ENCODE data around the gene AKAP7.

The AKAP7 gene

DNA sequence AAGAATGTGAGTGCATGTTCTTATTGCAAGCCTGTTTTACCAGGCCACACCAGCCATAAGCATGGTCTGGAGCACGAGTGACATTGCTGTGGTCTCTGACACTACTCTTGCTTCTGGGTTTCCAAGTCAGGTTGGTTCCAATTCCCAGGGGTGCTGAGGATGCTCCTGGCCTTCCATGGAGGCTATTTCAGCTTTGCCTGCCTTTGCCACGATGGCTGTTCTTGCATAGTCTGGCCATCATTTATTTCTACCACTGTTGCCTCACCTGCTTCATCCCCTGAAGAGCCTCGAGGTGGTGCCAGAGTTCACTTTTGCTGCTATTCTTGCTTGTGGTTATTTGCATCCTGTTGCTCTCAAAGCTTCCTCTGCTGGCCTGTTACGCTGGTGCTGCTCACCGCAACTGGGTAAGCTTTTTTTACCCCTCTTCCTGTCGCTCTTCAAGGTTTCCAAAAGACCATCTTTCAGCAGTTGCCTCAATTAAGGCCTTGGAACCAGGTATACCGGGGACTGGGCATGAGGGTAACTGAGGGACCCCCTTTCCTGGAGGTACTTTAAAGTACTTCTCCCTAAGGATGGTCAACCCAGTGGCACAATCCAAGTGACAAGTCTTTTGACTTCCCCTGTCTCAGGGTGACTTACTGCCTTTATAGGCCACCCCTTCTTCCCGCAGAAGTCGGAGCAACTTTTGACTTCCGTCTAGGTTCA lies 64.5 kb downstream of the AKAP7 start:
- peak; percentile 55 for DNase-seq (ENCODE audit: low read depth)

DNA sequence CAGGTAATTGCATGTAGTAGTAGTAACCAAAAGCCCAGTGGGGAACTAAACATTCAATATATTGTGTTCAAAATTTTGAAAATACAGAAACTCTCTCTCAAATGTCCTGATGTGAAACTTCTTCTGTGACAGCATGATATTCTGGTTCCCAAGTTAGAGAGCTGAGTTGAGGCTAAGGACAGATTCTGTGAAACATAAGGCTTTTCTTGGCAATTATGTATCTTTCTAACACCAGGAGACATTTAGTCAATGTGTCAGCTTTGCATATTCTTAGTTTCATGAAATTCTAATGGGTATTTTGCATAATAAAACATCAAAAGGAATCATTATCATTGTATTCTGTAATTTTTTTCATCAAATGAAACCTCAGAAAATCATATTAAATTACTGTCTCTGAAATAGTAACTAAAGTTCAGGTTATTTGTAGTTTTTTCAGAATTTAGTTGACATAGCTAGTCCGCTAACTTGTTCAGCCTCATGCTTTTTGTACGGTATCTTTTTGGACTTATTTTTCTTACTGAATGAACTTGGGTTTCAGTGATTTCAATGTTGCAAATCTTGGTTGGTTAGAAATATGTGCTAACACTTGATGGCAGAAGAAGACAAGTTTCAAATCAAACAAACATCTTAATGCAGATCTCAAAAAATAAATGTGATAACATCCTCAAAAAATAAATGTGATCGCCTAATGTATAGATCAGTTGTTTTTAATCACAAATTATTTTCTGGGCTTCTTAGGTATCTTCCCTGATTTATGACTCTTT lies 70.4 kb downstream of the AKAP7 start:
- DNase-seq (ENCODE audit: low read depth): no peak

DNA sequence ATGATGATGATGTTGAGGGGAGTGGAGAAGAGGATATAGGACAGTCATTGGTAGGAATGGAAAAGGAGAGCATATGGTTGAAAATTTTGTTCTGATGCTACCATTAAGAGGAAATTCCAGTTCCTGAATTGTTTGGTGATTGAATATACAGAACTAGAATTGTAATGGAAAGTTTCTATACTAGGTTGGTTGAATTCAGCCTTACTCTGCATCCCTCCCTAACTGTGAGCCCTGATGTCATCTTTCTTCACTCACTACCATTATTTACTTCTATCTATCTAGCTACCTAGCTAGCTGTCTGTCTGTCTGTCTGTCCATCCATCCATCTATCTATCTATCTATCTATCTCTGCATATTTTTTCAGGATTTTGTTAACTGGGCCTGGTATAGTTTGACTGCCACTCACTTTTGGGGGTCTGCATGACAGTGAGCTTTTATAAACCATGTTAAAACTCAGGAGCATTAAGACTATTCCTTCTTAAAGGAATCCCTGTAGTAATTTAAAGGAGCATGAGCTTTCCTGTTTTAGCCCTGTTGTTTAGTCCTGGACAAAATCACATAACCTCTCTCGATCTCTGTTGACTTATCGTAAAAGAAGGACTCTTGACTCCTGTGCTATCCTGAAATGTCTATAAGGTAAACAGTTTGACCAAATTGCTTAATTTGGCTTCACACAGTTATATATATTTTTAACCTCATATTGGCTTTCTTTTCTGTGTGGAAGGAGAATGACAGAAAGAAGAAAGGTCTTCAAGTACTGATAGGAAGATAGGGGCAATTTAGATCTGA lies 71.4 kb downstream of the AKAP7 start:
- no peak for DNase-seq (ENCODE audit: low read depth)

DNA sequence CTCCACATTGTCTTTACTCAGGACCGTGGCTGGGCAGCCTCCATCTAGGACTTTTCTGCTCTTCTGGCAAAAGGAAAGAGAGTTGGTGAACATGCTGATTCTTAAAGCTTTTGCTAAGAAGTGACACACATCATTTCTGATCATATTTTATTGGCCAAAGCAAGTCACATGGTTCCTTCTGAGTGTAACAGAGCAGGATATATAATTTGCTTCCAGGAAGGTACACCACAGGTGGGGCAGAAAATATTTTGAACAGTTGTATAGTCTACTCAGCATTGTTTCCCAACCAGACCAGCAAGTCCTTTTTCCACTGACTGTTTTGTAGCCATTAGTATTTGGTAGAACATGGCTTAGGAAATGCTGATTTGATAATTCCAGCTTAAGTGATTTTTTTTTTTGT lies 73.5 kb downstream of the AKAP7 start:
- no peak for DNase-seq (ENCODE audit: low read depth)

DNA sequence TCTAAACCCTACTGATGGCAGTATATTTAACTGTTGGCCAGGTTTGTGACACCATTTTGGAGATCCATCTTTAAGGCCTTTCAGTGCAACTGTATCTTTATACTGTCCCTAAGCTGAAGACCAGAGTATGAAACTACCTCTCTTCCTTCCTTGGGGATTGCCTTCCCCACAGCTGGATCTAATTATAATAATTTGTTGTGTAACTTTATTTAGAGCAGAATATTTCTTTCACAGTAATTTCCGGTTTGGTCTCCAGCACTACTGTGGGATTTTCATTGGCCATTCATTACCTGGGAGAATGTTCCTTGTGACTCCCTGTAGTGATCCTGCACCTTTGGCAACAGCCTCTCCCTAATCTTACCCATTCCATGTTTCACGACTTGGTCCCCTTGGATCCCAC lies 75.2 kb downstream of the AKAP7 start:
- DNase-seq (ENCODE audit: low read depth): no peak

DNA sequence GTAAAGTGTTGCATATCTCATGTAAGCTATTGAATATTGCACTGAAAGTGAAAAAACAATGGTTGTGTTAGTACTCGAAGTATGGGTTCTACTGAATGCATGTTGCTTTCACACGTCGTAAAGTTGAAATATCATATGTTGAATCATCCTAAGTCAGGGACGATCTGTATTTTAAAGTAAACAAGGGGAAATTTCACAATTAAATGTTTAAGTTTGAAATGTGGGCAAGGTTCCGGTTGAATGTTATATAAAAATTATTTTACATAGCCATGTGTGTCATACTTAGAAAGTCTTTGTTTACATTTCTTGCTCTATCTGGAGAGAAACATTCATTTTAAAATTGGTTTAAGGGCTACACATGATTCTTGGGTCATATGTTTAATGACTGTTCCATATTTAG lies 76.8 kb downstream of the AKAP7 start:
- no peak for DNase-seq (ENCODE audit: low read depth)

DNA sequence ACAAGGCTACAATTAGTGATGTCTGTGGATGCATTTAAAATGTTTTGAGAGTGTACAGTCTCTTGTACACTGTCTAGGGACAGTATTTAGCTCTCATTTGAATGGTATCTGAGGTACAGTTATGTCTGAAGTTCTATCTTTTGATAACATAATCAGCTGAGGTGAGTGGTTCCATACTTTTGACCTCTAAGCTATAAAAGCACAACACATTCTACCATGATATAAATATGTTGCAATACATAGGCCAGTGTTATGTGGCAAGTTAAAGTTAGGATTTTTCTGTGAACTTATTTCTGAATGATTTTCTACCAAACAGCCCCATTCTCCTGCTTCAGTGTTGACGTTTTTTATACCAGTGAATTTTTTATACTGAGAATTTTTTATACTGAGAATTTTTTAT lies 77.6 kb downstream of the AKAP7 start:
- DNase-seq (ENCODE audit: low read depth): no peak

DNA sequence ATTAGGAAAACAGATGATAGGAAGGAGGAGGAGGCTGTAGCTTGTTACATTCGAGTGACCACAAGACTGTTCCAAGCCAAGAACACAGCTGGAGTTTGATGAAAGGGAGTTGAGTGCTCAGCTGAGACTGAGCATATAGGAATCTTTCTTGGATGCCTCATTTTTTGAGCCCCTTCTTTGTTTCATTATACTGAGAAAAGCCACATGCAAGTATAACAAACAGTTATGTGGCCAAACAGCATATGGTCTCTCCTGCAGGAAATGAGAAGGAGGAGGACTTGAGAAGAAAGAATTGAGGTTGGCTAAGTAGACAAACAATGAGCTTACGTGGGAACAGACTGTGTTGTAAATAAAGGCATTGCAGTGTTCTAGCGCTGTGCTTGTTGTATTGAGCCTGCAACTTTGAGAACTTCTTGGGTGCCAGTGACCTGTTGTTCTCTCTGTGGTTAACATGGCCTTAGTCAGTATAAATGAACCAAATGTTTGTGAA lies 78.3 kb downstream of the AKAP7 start:
- no peak for DNase-seq (ENCODE audit: low read depth)

DNA sequence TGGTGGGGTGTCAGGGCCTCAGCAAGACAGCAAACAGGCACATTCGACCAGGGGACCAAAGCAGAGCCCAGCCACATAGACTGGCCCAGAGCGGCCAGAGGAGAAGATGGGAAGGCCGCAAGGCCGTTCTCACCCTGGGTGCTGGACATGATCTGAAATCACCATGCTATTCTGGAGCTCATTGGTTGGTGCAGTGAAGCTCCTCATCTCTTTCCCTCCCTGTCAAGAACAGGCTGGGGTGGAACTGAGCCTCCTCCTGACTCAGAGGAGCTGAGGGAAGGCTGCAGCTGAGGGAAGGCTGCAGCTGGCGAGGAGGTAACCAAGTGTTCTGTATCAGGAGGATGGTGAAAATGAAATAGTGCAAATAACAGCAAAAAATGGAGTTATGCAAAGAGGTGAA lies 80.0 kb downstream of the AKAP7 start:
- DNase-seq (ENCODE audit: low read depth): no peak

DNA sequence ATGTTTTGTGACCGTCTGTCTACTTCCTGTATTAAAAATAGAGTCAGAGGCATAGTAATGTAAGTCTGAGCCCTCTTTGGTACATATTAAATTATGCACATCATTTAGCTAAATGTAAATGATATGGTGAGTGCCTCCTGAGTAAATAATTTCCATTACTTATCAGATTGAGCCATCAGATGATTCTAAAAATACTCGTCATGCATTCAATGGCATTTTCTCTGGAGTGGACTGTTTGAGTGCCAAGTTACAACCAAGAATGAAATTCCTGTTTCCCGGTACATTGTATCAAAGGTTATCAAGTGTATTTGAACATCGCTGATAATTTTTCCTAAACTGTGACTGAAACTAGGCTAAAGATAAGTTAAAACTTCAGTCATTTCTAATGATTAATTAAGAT lies 81.0 kb downstream of the AKAP7 start:
- DNase-seq (ENCODE audit: low read depth): no peak

DNA sequence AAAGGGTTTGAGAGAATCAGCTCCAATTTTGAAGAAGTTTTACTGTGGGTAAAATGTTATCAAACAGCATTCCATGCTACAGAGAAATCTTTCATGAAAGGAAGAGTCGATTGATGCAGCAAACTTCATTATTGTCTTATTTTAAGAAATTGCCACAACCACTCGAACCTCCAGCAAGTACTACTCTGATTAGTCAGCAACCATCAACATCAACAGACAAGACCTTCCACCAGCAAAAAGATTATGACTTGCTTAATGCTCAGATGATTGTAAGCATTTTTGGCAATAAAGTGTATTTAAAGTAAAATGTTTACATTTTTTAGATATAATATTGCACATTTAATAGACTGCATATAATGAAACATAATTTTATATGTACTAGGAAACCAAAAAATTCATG lies 87.5 kb downstream of the AKAP7 start:
- no peak for DNase-seq (ENCODE audit: low read depth)

DNA sequence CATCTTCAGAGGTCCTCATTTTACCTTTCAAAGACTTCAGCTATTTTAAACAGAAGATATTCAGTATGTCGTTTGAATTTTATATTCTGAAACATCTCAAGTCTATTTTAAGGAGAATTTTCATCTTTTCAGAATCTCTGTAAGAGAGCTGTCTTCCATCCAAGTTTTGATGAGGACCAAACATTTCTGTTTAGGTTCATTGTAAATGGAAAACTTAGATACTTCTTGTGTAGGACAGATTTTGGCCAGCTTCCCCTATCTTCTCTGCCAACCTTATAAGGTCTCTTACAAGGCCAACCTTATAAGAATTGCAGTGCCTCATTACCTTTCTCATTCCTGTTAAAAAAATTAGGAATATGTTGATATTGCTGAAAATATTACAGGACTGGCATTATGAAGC lies 88.1 kb downstream of the AKAP7 start:
- no peak for DNase-seq (ENCODE audit: low read depth)

DNA sequence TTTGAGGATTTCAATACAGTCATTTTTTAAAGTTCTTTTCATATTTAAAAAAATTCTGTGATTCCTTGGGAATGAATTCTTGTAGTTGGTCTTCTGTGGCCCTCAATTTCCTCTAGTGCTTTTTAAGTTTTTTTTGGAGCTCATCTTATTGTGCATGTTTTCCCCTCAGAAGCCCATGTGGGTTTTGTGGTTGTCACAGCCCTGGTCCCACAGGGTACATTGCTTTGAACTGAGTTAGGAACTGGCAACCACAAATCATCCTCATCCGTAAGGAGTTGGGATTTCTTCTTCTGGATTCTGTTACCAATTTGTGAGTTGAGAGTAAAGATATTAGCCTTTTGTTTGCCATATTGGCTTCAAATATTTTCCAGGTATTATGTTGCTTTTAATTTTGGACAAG lies 89.9 kb downstream of the AKAP7 start:
- DNase-seq (ENCODE audit: low read depth): no peak

DNA sequence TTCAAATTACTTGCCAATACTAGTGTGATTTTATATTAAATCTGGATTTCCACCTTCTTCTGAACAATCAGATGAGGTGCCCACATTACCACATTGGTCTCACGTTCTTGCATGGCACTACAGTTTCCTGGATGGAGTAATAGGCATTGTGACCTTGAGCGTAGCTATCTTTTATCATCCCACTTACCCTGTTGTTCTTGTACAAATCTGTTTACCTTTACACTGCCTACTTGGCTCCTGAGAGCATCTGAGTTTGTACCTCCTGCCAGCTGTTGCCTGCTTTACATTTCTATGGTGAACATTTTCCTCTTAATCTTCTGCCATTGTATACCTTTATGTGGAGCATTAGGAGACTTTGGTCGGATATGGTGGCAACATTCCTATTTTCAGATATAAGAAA lies 90.7 kb downstream of the AKAP7 start:
- no peak for DNase-seq (ENCODE audit: low read depth)

DNA sequence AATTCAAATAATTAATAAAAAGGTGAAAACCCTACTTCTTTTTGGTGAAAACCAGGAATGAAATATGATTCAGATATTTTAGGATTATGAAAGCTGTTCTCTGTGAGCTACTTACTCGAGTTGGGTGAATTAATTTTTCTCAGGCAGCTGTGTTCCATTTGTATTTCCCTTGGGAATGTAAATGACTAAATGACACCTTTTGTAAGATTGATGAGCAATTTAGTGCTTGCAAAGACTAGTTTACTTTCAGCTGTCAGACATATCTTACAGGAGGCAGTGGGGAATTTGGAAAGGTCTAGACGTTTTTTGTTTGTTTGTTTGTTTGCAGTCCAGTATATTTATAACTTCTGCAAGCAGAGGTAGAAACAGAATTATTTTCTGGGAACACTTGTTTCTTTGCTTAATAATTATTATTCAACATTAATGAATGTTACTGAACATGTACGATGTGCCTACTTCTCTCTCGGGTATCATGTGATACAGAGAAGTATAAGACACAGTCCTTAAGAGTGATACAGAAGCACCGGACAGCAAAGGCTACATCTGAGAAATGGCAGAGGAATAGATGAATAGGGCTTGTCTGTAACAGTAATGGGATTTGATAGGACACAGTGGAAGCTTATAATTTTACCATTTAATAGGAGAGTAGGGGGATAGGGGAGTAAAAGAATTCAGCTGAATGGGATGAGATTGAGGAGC lies 91.3 kb downstream of the AKAP7 start:
- no peak for DNase-seq (ENCODE audit: low read depth)

DNA sequence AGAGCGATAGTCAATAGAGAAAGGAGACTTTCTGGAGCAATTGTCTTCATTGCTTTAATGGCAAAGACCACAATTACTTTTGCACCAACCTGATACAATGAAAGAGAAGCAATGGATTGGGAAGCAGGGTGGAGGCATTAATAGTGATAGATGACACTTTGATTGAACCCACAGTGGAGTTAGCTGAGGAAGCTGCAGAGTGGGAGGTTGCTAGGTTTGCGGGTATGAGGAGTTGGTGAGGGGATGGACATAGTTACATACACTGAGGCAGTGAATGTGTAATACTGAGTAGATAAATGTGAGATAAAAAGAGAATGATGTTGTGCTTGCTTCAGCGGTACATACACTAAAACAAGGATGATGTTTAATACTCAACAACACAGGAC lies 91.9 kb downstream of the AKAP7 start:
- no peak for DNase-seq (ENCODE audit: low read depth)

DNA sequence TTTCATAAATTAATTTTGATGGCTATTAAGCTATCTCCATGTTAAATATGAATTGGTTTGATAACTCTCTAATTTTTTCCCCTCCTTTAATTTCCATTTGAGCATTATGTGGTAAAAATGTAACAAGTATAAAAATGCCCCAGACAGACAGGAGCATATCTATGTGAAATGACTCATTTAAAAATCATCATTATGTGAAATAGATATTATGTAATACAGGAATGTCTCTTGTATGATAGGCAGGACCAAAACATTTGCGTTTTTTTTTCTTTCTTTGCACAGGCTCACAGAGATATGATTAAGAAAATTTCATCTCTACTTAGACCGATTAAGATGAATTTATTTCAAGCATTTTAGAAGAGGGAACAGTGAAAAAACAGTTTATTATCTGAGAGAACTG lies 95.8 kb downstream of the AKAP7 start:
- no peak for DNase-seq (ENCODE audit: low read depth)

DNA sequence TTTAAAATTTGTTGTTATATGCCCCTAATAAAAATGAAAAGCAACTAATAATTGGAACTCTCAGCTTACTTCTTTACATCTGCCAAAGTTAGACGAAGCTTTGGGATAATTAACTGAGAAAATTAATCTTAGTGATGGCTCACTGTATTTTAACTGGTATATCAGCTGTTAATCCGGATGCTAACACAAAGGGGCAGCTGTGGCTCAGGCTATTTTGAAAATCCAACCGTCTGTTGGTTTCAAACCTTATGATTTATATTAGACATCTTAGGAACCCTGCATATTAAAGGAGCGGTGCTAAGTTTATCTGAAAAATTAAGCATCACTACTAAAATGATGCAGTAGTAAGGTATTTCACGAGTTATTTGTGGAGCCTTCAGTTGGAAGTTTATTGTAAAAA lies 96.6 kb downstream of the AKAP7 start:
- no peak for DNase-seq (ENCODE audit: low read depth)

DNA sequence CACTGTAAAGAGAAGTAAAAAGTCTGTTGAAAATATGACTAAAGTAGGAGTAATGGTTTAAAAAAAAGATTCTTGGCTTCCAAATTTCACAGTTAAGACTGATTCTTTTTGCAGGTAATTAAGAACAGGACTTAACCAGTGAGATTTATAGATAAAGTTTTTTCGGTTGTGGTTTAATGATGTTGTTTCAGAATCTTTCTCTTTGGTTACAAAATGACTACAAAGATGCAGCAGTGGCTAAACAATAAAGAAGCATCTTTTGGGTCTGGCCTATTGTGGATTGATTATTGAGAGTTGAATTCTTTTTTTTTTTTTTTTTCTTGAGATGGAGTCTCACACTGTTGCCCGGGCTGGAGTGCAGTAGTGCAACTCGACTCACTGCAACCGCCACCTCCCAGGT lies 109.7 kb downstream of the AKAP7 start:
- DNase-seq (ENCODE audit: low read depth): no peak

DNA sequence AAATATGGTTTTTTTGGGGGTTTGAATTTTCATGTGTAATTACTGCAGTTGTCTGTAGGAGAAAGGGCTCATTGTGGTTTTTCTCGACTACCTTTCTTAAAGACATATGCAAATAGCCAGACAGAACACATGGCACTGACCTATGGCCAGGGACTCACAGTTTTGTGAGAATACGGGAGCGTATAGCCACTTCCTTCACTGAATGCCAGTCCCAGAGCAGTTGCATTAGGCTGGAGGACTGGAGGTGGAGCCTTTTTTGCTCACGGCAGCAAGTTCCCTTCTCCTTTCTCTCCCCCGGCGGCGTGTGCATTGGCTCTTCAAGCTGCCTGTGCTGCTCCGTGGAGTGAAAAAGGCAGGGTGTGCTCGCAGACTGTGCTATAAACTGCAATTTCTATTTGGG lies 114.9 kb downstream of the AKAP7 start:
- DNase-seq (ENCODE audit: low read depth): no peak

DNA sequence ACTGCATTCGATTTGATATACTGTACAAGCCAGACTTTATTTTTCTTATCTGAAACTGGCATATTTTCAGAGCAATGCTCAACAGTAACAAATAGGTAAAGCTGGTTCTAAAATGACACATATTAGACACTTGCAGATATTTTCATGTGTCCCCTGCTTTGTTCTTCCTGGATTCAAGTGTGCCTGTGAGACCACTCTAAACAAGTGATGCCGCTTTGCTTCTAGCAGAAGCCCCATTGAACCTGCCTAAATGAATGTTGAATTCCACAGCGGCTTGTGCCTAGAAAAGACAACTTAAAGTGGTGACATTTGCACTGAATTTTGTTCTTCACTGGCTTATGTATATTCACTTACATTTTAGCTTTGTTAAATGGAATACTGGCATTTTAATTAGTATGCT lies 115.7 kb downstream of the AKAP7 start:
- no peak for DNase-seq (ENCODE audit: low read depth)

DNA sequence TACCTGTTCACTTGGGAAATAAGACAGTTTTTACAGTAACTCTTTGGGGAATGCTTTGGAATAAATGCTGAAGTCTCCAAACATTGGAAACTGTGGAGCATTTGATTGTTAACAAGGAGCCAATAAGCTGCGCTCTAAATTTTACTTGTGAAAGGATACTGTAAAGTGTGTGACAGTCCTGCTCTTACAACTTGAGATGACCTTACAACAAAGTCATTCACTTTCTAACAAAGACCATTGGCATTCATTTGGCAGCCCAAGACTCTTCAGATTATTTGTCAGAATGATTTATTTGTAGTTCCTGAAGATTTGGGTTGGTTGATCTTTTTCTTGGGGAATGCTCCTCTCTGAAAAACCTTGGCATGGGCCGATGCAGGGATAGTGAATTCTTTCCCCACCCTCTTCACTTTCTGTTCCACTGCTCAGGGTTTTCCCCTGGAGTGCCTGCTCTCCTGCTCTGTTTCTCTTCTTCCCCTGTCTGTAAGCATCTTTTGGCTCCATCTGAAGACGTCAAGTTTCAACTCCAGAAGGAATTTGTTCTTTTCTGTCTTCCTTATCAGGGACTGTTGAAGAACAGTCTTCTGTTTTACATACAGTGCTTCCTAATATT lies 116.4 kb downstream of the AKAP7 start:
- no peak for DNase-seq (ENCODE audit: low read depth)

Measured in stimulated activated CD4-positive, alpha-beta T cell treated with anti-CD3 and anti-CD28 coated beads, Interleukin-2, amount 100 ng/mL, for 4 hours (primary cell).